ENCODE results near the gene GNB2. TPM values are rescaled to one million over a fixed set of nuclear protein-coding genes. Genes with fewer than 3 reads are reported as not detected.

Gene GNB2
- total and polyA plus RNA-seq, 2 donors from 2014 or later: 234 to 265 TPM

- no peak for DNase-seq
- no peaks in the 10 kb centered on the region for H3K9me3 ChIP-seq (ENCODE audit: control insufficient read depth in 2 of 3, insufficient read depth in 1 of 3, low read length in 3 of 3)
- H3K9ac ChIP-seq (ENCODE audit: low read length in 3 of 3): no peak overlapping the region
- TF ChIP-seq, protein P1, sequence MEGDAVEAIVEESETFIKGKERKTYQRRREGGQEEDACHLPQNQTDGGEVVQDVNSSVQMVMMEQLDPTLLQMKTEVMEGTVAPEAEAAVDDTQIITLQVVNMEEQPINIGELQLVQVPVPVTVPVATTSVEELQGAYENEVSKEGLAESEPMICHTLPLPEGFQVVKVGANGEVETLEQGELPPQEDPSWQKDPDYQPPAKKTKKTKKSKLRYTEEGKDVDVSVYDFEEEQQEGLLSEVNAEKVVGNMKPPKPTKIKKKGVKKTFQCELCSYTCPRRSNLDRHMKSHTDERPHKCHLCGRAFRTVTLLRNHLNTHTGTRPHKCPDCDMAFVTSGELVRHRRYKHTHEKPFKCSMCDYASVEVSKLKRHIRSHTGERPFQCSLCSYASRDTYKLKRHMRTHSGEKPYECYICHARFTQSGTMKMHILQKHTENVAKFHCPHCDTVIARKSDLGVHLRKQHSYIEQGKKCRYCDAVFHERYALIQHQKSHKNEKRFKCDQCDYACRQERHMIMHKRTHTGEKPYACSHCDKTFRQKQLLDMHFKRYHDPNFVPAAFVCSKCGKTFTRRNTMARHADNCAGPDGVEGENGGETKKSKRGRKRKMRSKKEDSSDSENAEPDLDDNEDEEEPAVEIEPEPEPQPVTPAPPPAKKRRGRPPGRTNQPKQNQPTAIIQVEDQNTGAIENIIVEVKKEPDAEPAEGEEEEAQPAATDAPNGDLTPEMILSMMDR (IDR thresholded peaks at IDR 0.05; ENCODE audit: borderline replicate concordance, extremely low read depth, insufficient read depth): no peak
- H3K27me3 ChIP-seq (ENCODE audit: control insufficient read depth, insufficient read depth, low read length): no peaks in the 10 kb centered on the region
- no peak overlapping the region for H3K4me3 ChIP-seq (ENCODE audit: low read length in 3 of 3)
- intact Hi-C loops (cut with DNase I): no loop called here
- no peaks in the 10 kb centered on the region for H3K4me1 ChIP-seq (ENCODE audit: control insufficient read depth in 2 of 3, insufficient read depth in 2 of 3, low read depth in 1 of 3, low read length in 3 of 3)
- no peak for FAIRE-seq
- no peak overlapping the region for H3K27ac ChIP-seq (ENCODE audit: low read depth in 2 of 2, low read length in 2 of 2)
- no peaks in the 10 kb centered on the region for H3K36me3 ChIP-seq (ENCODE audit: control insufficient read depth in 2 of 3, insufficient read depth in 3 of 3, low read length in 3 of 3)
These were observed 3.5 kb upstream of the GNB2 start for GRCh38 chr7:100670074-100670473.

- DNase-seq (peak in 1 of 5 donors; percentile 22), FAIRE-seq (no peak)
- H3K27ac ChIP-seq (ENCODE audit: low read depth in 2 of 2, low read length in 2 of 2): no peak overlapping the region
- TF ChIP-seq, protein P1 (IDR thresholded peaks at IDR 0.05; ENCODE audit: borderline replicate concordance, extremely low read depth, insufficient read depth): no peak
- no peaks in the 10 kb centered on the region for H3K27me3 ChIP-seq (ENCODE audit: control insufficient read depth, insufficient read depth, low read length)
- intact Hi-C loops (cut with DNase I): no loop called here
- no peaks in the 10 kb centered on the region for H3K9me3 ChIP-seq (ENCODE audit: control insufficient read depth in 2 of 3, insufficient read depth in 1 of 3, low read length in 3 of 3)
- peaks cover 0 to 3% (median 0%) of the 10 kb centered on the region in 3 donors for H3K4me1 ChIP-seq (ENCODE audit: control insufficient read depth in 2 of 3, insufficient read depth in 2 of 3, low read depth in 1 of 3, low read length in 3 of 3)
- H3K36me3 ChIP-seq (ENCODE audit: control insufficient read depth in 2 of 3, insufficient read depth in 3 of 3, low read length in 3 of 3): peaks cover 0 to under 1% (median under 1%) of the 10 kb centered on the region in 3 donors
- no peak overlapping the region for H3K4me3 ChIP-seq (ENCODE audit: low read length in 3 of 3)
- no peak overlapping the region for H3K9ac ChIP-seq (ENCODE audit: low read length in 3 of 3)
These were observed 1.9 kb upstream of the GNB2 start for GRCh38 chr7:100671353-100672327.

- peaks cover 0 to 20% (median 14%) of the 10 kb centered on the region in 3 donors for H3K36me3 ChIP-seq (ENCODE audit: control insufficient read depth in 2 of 3, insufficient read depth in 3 of 3, low read length in 3 of 3)
- TF ChIP-seq, protein P1 (IDR thresholded peaks at IDR 0.05; ENCODE audit: borderline replicate concordance, extremely low read depth, insufficient read depth): no peak
- H3K4me1 ChIP-seq (ENCODE audit: control insufficient read depth in 2 of 3, insufficient read depth in 2 of 3, low read depth in 1 of 3, low read length in 3 of 3): peaks cover 0 to 3% (median 0%) of the 10 kb centered on the region in 3 donors
- H3K27ac ChIP-seq (ENCODE audit: low read depth in 2 of 2, low read length in 2 of 2): peak overlapping the region; percentile 93 to 99
- no peaks in the 10 kb centered on the region for H3K9me3 ChIP-seq (ENCODE audit: control insufficient read depth in 2 of 3, insufficient read depth in 1 of 3, low read length in 3 of 3)
- peak overlapping the region; percentile 44 to 87 (median 74) for H3K9ac ChIP-seq (ENCODE audit: low read length in 3 of 3)
- DNase-seq: peak in 3 of 5 donors; percentile 46 to 89 (median 87)
- FAIRE-seq: no peak
- no peaks in the 10 kb centered on the region for H3K27me3 ChIP-seq (ENCODE audit: control insufficient read depth, insufficient read depth, low read length)
- peak overlapping the region; percentile 61 to 79 (median 72) for H3K4me3 ChIP-seq (ENCODE audit: low read length in 3 of 3)
- intact Hi-C loops (cut with DNase I): no loop called here
These were observed 436 bp downstream of the GNB2 start for GRCh38 chr7:100673942-100674410.

Data from kidney (tissue), 14 donors.